ENCODE results near the gene TYW5. TPM values are rescaled to one million over a fixed set of nuclear protein-coding genes. Genes with fewer than 3 reads are reported as not detected.

The TYW5 gene
- total RNA-seq, 2 experiments from 2014 or later, result 7.8 to 7.9 TPM

Other genes with a start within 250 kb of the TYW5 start
- gene FTCDNL1, start 104.3 kb downstream of the TYW5 start, total RNA-seq, result 1 to 10 TPM; 3.8 to 5.2 TPM
- 10 to 100 TPM; 18.5 to 20.6 TPM for gene C2orf69, start 44.2 kb downstream of the TYW5 start, total RNA-seq
- 10 to 100 TPM; 28.6 to 30.0 TPM for gene MAIP1, start 91 bp upstream of the TYW5 start, total RNA-seq

Measured in activated naive CD4-positive, alpha-beta T cell treated with anti-CD3 and anti-CD28 coated beads for 36 hours (primary cell).